Measurements from ENCODE around the gene HSH2D. TPM values are rescaled to one million over a fixed set of nuclear protein-coding genes. Genes with fewer than 3 reads are reported as not detected.

HSH2D gene
- total and polyA plus RNA-seq, 10 of the 15 experiments (the other 5 are each of a cell fraction or from before 2014, with no cell fraction given): 22.0 to 145 (median 89.3) TPM

GRCh38 chr19:16205205-16206045, 61.9 kb downstream of the HSH2D start (continued):
- TF ChIP-seq CBX5 (IDR thresholded peaks at IDR 0.05; ENCODE audit: low read depth): no peak

DNA sequence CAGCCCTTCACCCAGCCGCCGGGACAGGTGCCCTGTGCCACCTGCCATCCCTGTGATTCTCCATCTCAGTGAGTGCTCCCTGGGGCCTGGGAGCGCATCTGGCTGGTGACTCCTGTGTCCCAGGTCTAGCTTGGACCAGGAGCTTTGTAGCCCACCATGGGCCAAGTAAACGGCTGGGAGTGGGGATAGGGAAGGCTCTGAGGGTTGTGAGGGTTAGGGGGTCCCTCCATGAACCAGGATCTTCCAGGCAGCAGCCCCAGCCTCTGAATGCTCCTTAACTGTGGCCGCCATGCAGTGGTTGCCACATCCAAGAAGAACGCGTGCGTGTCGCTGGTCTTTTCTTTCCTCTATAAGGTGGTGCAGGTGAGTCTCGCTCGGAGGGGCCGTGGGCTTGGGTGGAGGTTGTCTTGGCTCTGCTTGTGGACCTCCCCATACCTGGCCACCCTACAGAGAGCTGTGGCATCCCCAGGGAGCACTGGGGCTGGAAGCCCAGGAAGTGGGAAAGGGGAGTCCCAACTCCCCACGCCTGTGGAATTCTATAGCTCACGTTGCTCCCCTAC, 62.6 kb downstream of the HSH2D start:
- CTCF ChIA-PET: no interaction called here
- no peaks in the 10 kb centered on the region for H4K20me1 ChIP-seq (ENCODE audit: control insufficient read depth, insufficient read depth)
- no peak for ATAC-seq
- H3K36me3 ChIP-seq (ENCODE audit: control insufficient read depth in 2 of 2, insufficient read depth in 2 of 2, low read length in 1 of 2): peaks cover 10 to 11% of the 10 kb centered on the region in 2 experiments; a peak in 3 of 4 replicates
- peaks cover 22% of the 10 kb centered on the region for H3K4me1 ChIP-seq (ENCODE audit: control insufficient read depth, insufficient read depth, low read length)
- no peaks in the 10 kb centered on the region; the same call in 1 of the 2 replicates for H3K79me2 ChIP-seq (ENCODE audit: control insufficient read depth, insufficient read depth, low read length)
- H2AFZ ChIP-seq (ENCODE audit: control insufficient read depth, low read depth, low read length): no peak overlapping the region
- H3K9ac ChIP-seq (ENCODE audit: control insufficient read depth, insufficient read depth, low read length): no peak overlapping the region
- H3K4me3 ChIP-seq: no peak overlapping the region
- intact Hi-C loops (cut with micrococcal nuclease; ENCODE audit: unreplicated experiment): no loop called here
- RAD21 ChIA-PET (ENCODE audit: unreplicated experiment): no interaction called here
- 88% methylated on average over 14 of the region's 14 CpGs for WGBS (ENCODE audit: insufficient coverage, insufficient replicate concordance, low lambda C conversion rate, missing lambda C conversion rate)
- in situ Hi-C loops (cut with MboI): no loop called here
- no peak for DNase-seq (ENCODE audit: low read depth, low spot score)
- no peaks in the 10 kb centered on the region for H3K27me3 ChIP-seq (replicated peaks in 1 of 2; ENCODE audit: control insufficient read depth in 2 of 2, insufficient read depth in 2 of 2, low read length in 1 of 2)
- no peak overlapping the region for H3K27ac ChIP-seq (ENCODE audit: control insufficient read depth, insufficient read depth)
- SMC1A ChIA-PET (ENCODE audit: uncharacterized antibody, unreplicated experiment): no interaction called here
- no peak for FAIRE-seq
- no peaks in the 10 kb centered on the region for H3K9me3 ChIP-seq (replicated peaks; ENCODE audit: control insufficient read depth, insufficient read depth, low read length)
- POLR2A ChIA-PET: no interaction called here
- H3K4me2 ChIP-seq (ENCODE audit: control insufficient read depth, insufficient read depth): no peak overlapping the region
- BruUV-seq (replicated peaks): no TSS peak
- TF ChIP-seq RB1 (IDR thresholded peaks at IDR 0.05; ENCODE audit: borderline replicate concordance) (no peak), SRF (IDR thresholded peaks at IDR 0.05; ENCODE audit: low read depth in 2 of 2, low read length in 2 of 2) (no peak), E2F8 (IDR thresholded peaks at IDR 0.05; ENCODE audit: low read depth, partially characterized antibody) (no peak), POLR2A (IDR thresholded peaks at IDR 0.05; ENCODE audit: low read depth, low read length) (peak; percentile 4; the same call in 1 of the 2 replicates), TBL1XR1 (IDR thresholded peaks at IDR 0.05; ENCODE audit: low read depth, low read length) (no peak)
